WTC11 (cell line): ENCODE data around the gene BEND5. TPM values are rescaled to one million over a fixed set of nuclear protein-coding genes. Genes with fewer than 3 reads are reported as not detected.

Experiments
- ATAC-seq: fragments of 200-7000 bp; cut with Tn5 transposase; 2 replicates; pipeline ENCODE4 v1.10.0; 2021; ENCODE audit warnings: mild to moderate bottlenecking, moderate library complexity
- CTCF ChIA-PET: fragments of 300-600 bp; sonication (Branson Sonifier 250); formaldehyde crosslinking; loops from one replicate; lab custom pipeline; 2021; ENCODE audit warnings: antibody characterized with exemption; lab: Charles Lee
- POLR2A ChIA-PET: fragments of 350-600 bp; sonication (Branson Sonifier 250); formaldehyde crosslinking; loops from one replicate; lab custom pipeline; 2021; ENCODE audit warnings: antibody characterized with exemption; lab: Charles Lee
- DNase-seq: peaks from one replicate; pipeline ENCODE4 v3.0.0; 2021; ENCODE audit warnings: low spot score
- H3K27ac Mint-ChIP-seq: 2 replicates; pipeline ENCODE4 v1.8.0; 2021; ENCODE audit warnings: mixed read lengths
- H3K27me3 Mint-ChIP-seq: 2 replicates; pipeline ENCODE4 v1.8.0; 2021; ENCODE audit warnings: low read depth, mild to moderate bottlenecking, moderate library complexity, mixed read lengths
- H3K36me3 Mint-ChIP-seq: 2 replicates; pipeline ENCODE4 v1.8.0; 2021; ENCODE audit warnings: mixed read lengths
- H3K4me1 Mint-ChIP-seq: 2 replicates; pipeline ENCODE4 v1.8.0; 2022; ENCODE audit warnings: mixed read lengths
- H3K4me3 Mint-ChIP-seq: 2 replicates; pipeline ENCODE4 v1.8.0; 2021; ENCODE audit warnings: mild to moderate bottlenecking, moderate library complexity, mixed read lengths
- H3K9me3 Mint-ChIP-seq: 2 replicates; pipeline ENCODE4 v1.8.0; 2021; ENCODE audit warnings: mixed read lengths
- ELF4 ChIP-seq: sonication (generic); formaldehyde crosslinking; IDR thresholded peaks from 2 replicates; pipeline ENCODE4 v1.8.1; 2022; ENCODE audit warnings: low read depth, mild to moderate bottlenecking, moderate library complexity, missing genetic modification reagents
- ESRRA ChIP-seq: sonication (generic); formaldehyde crosslinking; IDR thresholded peaks from 2 replicates; pipeline ENCODE4 v1.8.1; 2022; ENCODE audit warnings: mild to moderate bottlenecking, missing genetic modification reagents, borderline replicate concordance
- GTF2I ChIP-seq: fragments of 250-450 bp; sonication (Bioruptor Pico); conservative IDR thresholded peaks from 2 replicates; pipeline ENCODE4 v1.4.0; 2021; ENCODE audit warnings: mild to moderate bottlenecking
- JUN ChIP-seq: sonication (generic); formaldehyde crosslinking; IDR thresholded peaks from 2 replicates; pipeline ENCODE4 v1.8.0; 2023; ENCODE audit warnings: mild to moderate bottlenecking, missing genetic modification reagents
- NFE2L1 ChIP-seq: sonication (generic); formaldehyde crosslinking; IDR thresholded peaks from 2 replicates; pipeline ENCODE4 v1.8.1; 2023; ENCODE audit warnings: missing genetic modification reagents
- SMAD4 ChIP-seq: sonication (generic); formaldehyde crosslinking; IDR thresholded peaks from 2 replicates; pipeline ENCODE4 v1.8.0; 2022; ENCODE audit warnings: mild to moderate bottlenecking, missing genetic modification reagents
- TEAD1 ChIP-seq: sonication (generic); formaldehyde crosslinking; IDR thresholded peaks from 2 replicates; pipeline ENCODE4 v1.8.0; 2022; ENCODE audit warnings: mild to moderate bottlenecking, missing genetic modification reagents
- TEAD4 ChIP-seq: sonication (generic); formaldehyde crosslinking; IDR thresholded peaks from 2 replicates; pipeline ENCODE4 v1.8.0; 2022; ENCODE audit warnings: mild to moderate bottlenecking, missing genetic modification reagents
- ZNF317 ChIP-seq: sonication (generic); formaldehyde crosslinking; IDR thresholded peaks from 2 replicates; pipeline ENCODE4 v1.8.1; 2023; ENCODE audit warnings: low read depth, mild to moderate bottlenecking, moderate library complexity, missing genetic modification reagents, borderline replicate concordance
- ZNF396 ChIP-seq: fragments of 250-450 bp; sonication (Bioruptor Pico); IDR thresholded peaks from 2 replicates; pipeline ENCODE4 v1.8.0; 2021; ENCODE audit warnings: mild to moderate bottlenecking, moderate library complexity, borderline replicate concordance
- ZNF416 ChIP-seq: fragments of 250-450 bp; sonication (Bioruptor Pico); IDR thresholded peaks from 2 replicates; pipeline ENCODE4 v1.9.0; 2021; ENCODE audit warnings: mild to moderate bottlenecking, inconsistent platforms
- ZNF423 ChIP-seq: fragments of 250-450 bp; sonication (Bioruptor Pico); IDR thresholded peaks from 2 replicates; pipeline ENCODE4 v2.1.2; 2022; ENCODE audit warnings: mild to moderate bottlenecking, moderate library complexity
- total RNA-seq: library from RNA; stranded (reverse); gene quantifications from 3 replicates; pipeline ENCODE4 v1.2.3, GENCODE V29; 2021
- TF ChIP-seq, protein P1 (sequence below): sonication (generic); formaldehyde crosslinking; IDR thresholded peaks from 2 replicates; pipeline ENCODE4 v1.8.1; 2022; ENCODE audit warnings: mild to moderate bottlenecking, moderate library complexity, missing genetic modification reagents
- TF ChIP-seq, protein P2 (sequence below): fragments of 250-450 bp; sonication (Bioruptor Pico); IDR thresholded peaks from 2 replicates; pipeline ENCODE4 v1.9.0; 2021; ENCODE audit warnings: moderate library complexity, mild to moderate bottlenecking, inconsistent platforms, borderline replicate concordance
- TF ChIP-seq, protein P3 (sequence below): sonication (generic); formaldehyde crosslinking; IDR thresholded peaks from 2 replicates; pipeline ENCODE4 v1.8.1; 2023; ENCODE audit warnings: mild to moderate bottlenecking, missing genetic modification reagents
- TF ChIP-seq, protein P4 (sequence below): sonication (generic); formaldehyde crosslinking; IDR thresholded peaks from 2 replicates; pipeline ENCODE4 v1.8.1; 2023; ENCODE audit warnings: mild to moderate bottlenecking, moderate library complexity, missing genetic modification reagents
- TF ChIP-seq, protein P5 (sequence below): sonication (generic); formaldehyde crosslinking; IDR thresholded peaks from 2 replicates; pipeline ENCODE4 v1.8.1; 2022; ENCODE audit warnings: low read depth, mild to moderate bottlenecking, moderate library complexity, missing genetic modification reagents, borderline replicate concordance
- TF ChIP-seq, protein P6 (sequence below): fragments of 250-450 bp; sonication (Bioruptor Pico); IDR thresholded peaks from 2 replicates; pipeline ENCODE4 v2.1.2; 2022; ENCODE audit warnings: mild to moderate bottlenecking, moderate library complexity

The BEND5 gene
- total RNA-seq, 1 experiment from 2014 or later = 4.9 TPM

DNA sequence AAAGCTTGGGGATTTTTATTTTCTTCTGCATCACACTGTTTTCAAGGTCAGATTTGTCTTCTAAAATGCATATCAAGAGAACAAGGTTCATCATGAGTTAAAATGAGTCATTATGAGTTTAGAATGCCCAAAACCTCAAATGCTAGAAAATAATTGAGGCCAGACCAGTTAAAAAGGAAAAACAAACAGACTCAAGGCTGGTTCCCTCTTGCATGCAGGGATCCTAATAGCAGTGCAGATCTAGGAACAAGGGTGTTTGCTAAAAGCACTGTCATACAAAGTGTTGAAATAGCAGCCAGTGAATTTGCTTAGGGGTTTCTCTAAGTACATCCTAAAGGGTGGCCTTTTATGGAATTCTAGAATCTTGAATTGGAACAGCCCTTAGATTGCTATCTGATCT, 15.3 kb downstream of the BEND5 start:
- no peak overlapping the region for H3K4me3 Mint-ChIP-seq
- ATAC-seq (no peak), DNase-seq (no peak)
- TF ChIP-seq ZNF396 (CRISPR knock-in tag) (no peak), ZNF416 (CRISPR knock-in tag) (no peak), SMAD4 (CRISPR knock-in tag) (no peak), GTF2I (no peak), JUN (CRISPR knock-in tag) (no peak), NFE2L1 (CRISPR knock-in tag) (no peak)
- TF ChIP-seq, protein P1, sequence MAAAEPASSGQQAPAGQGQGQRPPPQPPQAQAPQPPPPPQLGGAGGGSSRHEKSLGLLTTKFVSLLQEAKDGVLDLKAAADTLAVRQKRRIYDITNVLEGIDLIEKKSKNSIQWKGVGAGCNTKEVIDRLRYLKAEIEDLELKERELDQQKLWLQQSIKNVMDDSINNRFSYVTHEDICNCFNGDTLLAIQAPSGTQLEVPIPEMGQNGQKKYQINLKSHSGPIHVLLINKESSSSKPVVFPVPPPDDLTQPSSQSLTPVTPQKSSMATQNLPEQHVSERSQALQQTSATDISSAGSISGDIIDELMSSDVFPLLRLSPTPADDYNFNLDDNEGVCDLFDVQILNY (CRISPR knock-in tag) = no peak
- TF ChIP-seq, protein P2, sequence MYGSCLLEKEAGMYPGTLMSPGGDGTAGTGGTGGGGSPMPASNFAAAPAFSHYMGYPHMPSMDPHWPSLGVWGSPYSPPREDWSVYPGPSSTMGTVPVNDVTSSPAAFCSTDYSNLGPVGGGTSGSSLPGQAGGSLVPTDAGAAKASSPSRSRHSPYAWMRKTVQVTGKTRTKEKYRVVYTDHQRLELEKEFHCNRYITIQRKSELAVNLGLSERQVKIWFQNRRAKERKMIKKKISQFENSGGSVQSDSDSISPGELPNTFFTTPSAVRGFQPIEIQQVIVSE (CRISPR knock-in tag) = no peak
- TF ChIP-seq, protein P3, sequence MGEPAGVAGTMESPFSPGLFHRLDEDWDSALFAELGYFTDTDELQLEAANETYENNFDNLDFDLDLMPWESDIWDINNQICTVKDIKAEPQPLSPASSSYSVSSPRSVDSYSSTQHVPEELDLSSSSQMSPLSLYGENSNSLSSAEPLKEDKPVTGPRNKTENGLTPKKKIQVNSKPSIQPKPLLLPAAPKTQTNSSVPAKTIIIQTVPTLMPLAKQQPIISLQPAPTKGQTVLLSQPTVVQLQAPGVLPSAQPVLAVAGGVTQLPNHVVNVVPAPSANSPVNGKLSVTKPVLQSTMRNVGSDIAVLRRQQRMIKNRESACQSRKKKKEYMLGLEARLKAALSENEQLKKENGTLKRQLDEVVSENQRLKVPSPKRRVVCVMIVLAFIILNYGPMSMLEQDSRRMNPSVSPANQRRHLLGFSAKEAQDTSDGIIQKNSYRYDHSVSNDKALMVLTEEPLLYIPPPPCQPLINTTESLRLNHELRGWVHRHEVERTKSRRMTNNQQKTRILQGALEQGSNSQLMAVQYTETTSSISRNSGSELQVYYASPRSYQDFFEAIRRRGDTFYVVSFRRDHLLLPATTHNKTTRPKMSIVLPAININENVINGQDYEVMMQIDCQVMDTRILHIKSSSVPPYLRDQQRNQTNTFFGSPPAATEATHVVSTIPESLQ (CRISPR knock-in tag) = no peak
- peaks cover 33% of the 10 kb centered on the region for H3K36me3 Mint-ChIP-seq
- ChIA-PET POLR2A (no interaction called here), CTCF (no interaction called here)
- H3K9me3 Mint-ChIP-seq = no peaks in the 10 kb centered on the region
- H3K27ac Mint-ChIP-seq = no peak overlapping the region
- H3K4me1 Mint-ChIP-seq = peaks cover 12% of the 10 kb centered on the region
- no peaks in the 10 kb centered on the region for H3K27me3 Mint-ChIP-seq

DNA sequence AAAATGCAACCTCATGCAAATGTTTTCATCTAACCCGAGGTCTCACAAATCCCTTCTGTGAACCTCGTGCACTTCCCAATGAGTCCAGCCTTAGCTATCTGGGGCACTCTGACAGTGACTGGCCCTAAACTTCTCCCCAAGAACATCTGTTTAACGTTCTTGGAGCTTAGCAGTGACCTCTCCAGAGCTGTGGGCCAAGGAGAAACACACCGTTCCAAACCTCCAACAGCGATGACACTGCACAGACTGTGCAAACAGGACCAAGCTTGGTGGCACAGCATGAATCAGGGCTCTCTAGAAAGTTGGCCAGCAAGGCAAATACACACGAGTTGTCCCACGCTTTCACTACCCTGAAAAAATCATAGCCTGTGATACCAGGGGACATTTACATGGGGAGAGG, 15.8 kb downstream of the BEND5 start:
- H3K36me3 Mint-ChIP-seq = peaks cover 36% of the 10 kb centered on the region

DNA sequence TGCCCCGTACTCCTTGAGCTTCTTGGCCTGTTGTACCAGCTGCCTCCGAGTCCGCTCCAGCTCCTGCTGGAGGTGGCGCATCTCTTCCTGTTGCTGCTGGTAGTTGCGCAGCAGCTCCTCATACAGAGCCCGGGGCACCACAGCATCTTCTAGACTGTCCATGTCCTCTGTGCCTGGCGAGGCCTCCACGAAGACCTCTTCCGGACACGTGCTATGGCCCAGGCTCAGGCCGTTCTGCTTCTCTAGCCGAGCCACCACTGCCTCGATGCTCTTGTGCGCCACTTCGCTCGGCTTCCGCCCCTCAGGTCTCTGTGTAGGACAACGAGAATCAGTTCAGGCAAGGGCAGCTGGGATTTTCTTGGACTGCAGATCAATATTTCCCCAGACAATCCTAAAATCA, 17.7 kb downstream of the BEND5 start:
- ATAC-seq (no peak), DNase-seq (no peak)
- H3K4me1 Mint-ChIP-seq = peaks cover 15% of the 10 kb centered on the region
- H3K9me3 Mint-ChIP-seq = no peaks in the 10 kb centered on the region
- no peak overlapping the region for H3K4me3 Mint-ChIP-seq
- H3K27me3 Mint-ChIP-seq = no peaks in the 10 kb centered on the region
- POLR2A ChIA-PET = no interaction called here
- H3K36me3 Mint-ChIP-seq = peaks cover 44% of the 10 kb centered on the region
- no peak overlapping the region for H3K27ac Mint-ChIP-seq
- CTCF ChIA-PET = no interaction called here
- TF ChIP-seq, protein P3 (CRISPR knock-in tag) = no peak
- no peak for TF ChIP-seq ZNF317 (CRISPR knock-in tag)

More for the DNA sequence above, 15.8 kb downstream of the BEND5 start:
- ATAC-seq = no peak
- H3K4me1 Mint-ChIP-seq = peaks cover 12% of the 10 kb centered on the region
- DNase-seq = no peak
- no peak overlapping the region for H3K4me3 Mint-ChIP-seq
- CTCF ChIA-PET = no interaction called here
- no peak overlapping the region for H3K27ac Mint-ChIP-seq
- H3K9me3 Mint-ChIP-seq = no peaks in the 10 kb centered on the region
- no peaks in the 10 kb centered on the region for H3K27me3 Mint-ChIP-seq
- POLR2A ChIA-PET = no interaction called here
- no peak for TF ChIP-seq TEAD1
- TF ChIP-seq, protein P4, sequence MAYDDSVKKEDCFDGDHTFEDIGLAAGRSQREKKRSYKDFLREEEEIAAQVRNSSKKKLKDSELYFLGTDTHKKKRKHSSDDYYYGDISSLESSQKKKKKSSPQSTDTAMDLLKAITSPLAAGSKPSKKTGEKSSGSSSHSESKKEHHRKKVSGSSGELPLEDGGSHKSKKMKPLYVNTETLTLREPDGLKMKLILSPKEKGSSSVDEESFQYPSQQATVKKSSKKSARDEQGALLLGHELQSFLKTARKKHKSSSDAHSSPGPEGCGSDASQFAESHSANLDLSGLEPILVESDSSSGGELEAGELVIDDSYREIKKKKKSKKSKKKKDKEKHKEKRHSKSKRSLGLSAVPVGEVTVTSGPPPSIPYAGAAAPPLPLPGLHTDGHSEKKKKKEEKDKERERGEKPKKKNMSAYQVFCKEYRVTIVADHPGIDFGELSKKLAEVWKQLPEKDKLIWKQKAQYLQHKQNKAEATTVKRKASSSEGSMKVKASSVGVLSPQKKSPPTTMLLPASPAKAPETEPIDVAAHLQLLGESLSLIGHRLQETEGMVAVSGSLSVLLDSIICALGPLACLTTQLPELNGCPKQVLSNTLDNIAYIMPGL (CRISPR knock-in tag) = no peak
- no peak for TF ChIP-seq ESRRA (CRISPR knock-in tag)
- TF ChIP-seq ZNF423 (CRISPR knock-in tag) = no peak
- TF ChIP-seq, protein P5, sequence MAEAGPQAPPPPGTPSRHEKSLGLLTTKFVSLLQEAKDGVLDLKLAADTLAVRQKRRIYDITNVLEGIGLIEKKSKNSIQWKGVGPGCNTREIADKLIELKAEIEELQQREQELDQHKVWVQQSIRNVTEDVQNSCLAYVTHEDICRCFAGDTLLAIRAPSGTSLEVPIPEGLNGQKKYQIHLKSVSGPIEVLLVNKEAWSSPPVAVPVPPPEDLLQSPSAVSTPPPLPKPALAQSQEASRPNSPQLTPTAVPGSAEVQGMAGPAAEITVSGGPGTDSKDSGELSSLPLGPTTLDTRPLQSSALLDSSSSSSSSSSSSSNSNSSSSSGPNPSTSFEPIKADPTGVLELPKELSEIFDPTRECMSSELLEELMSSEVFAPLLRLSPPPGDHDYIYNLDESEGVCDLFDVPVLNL (CRISPR knock-in tag) = no peak
- TF ChIP-seq TEAD4 = no peak
- TF ChIP-seq, protein P6, sequence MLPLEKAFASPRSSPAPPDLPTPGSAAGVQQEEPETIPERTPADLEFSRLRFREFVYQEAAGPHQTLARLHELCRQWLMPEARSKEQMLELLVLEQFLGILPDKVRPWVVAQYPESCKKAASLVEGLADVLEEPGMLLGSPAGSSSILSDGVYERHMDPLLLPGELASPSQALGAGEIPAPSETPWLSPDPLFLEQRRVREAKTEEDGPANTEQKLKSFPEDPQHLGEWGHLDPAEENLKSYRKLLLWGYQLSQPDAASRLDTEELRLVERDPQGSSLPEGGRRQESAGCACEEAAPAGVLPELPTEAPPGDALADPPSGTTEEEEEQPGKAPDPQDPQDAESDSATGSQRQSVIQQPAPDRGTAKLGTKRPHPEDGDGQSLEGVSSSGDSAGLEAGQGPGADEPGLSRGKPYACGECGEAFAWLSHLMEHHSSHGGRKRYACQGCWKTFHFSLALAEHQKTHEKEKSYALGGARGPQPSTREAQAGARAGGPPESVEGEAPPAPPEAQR (CRISPR knock-in tag) = no peak
- TF ChIP-seq ELF4 (CRISPR knock-in tag) = no peak
